Measurements from ENCODE around the gene METTL25B. TPM values are rescaled to one million over a fixed set of nuclear protein-coding genes. Genes with fewer than 3 reads are reported as not detected.
A peak's percentile ranks its signal among the peaks of the same experiment; 100 is the strongest.

METTL25B gene
- polyA plus RNA-seq, 1 donor from 2014 or later = 13.1 TPM

DNA sequence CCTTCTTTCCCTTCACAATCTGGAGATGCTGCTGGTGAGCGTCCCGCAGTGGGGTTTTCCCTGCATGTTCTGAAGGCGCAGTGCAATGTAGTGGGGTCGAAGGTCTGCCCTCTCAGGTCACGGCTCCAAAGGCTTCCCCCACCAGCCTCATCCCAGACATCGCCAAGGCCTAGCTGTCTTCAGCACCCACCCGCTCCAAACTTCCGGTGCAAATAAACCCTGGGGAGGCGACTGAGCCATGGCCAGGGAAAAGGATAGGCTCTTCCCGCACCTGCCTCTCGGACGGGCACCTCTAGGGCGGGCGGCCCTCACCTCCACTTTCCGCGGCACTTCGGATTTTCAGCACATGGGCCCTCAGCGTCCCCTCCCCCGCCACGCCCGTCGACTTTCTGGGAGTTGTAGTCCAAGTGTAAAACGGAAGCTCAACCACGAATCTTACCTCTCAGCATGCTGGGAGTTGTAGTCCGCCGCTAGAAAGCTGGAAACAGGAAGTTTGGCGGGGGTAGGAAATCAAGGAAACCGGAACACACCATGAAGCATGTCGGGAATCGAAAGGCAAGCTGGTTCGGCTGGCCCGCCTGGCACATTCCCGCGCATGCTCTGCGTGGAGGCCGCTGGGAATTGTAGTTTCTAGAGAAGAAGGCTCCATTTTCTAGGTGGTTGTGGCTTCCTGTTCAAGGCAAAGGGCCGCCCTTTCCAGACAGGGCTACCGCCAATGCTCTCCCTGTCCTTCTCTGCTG lies 12.6 kb downstream of the METTL25B start, which contains the start of gene MRPL24:
TSS of gene MRPL24 (minus strand) at position 348 of the 740 bp plus-strand sequence. CDS start 2,384 bp downstream, outside the sequence.
- no peak for TF ChIP-seq EZH2 (IDR thresholded peaks at IDR 0.05; ENCODE audit: borderline replicate concordance, insufficient read depth, low read length, poor library complexity, severe bottlenecking)
- TF ChIP-seq, protein P1, sequence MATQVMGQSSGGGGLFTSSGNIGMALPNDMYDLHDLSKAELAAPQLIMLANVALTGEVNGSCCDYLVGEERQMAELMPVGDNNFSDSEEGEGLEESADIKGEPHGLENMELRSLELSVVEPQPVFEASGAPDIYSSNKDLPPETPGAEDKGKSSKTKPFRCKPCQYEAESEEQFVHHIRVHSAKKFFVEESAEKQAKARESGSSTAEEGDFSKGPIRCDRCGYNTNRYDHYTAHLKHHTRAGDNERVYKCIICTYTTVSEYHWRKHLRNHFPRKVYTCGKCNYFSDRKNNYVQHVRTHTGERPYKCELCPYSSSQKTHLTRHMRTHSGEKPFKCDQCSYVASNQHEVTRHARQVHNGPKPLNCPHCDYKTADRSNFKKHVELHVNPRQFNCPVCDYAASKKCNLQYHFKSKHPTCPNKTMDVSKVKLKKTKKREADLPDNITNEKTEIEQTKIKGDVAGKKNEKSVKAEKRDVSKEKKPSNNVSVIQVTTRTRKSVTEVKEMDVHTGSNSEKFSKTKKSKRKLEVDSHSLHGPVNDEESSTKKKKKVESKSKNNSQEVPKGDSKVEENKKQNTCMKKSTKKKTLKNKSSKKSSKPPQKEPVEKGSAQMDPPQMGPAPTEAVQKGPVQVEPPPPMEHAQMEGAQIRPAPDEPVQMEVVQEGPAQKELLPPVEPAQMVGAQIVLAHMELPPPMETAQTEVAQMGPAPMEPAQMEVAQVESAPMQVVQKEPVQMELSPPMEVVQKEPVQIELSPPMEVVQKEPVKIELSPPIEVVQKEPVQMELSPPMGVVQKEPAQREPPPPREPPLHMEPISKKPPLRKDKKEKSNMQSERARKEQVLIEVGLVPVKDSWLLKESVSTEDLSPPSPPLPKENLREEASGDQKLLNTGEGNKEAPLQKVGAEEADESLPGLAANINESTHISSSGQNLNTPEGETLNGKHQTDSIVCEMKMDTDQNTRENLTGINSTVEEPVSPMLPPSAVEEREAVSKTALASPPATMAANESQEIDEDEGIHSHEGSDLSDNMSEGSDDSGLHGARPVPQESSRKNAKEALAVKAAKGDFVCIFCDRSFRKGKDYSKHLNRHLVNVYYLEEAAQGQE (IDR thresholded peaks at IDR 0.05; ENCODE audit: borderline replicate concordance) = no peak
- peak; percentile 52 for TF ChIP-seq EP300 (conservative IDR thresholded peaks at IDR 0.05; ENCODE audit: poor library complexity, severe bottlenecking)
- no peak for TF ChIP-seq TAF1 (IDR thresholded peaks at IDR 0.05; ENCODE audit: low read depth)
- TF ChIP-seq, protein P2, sequence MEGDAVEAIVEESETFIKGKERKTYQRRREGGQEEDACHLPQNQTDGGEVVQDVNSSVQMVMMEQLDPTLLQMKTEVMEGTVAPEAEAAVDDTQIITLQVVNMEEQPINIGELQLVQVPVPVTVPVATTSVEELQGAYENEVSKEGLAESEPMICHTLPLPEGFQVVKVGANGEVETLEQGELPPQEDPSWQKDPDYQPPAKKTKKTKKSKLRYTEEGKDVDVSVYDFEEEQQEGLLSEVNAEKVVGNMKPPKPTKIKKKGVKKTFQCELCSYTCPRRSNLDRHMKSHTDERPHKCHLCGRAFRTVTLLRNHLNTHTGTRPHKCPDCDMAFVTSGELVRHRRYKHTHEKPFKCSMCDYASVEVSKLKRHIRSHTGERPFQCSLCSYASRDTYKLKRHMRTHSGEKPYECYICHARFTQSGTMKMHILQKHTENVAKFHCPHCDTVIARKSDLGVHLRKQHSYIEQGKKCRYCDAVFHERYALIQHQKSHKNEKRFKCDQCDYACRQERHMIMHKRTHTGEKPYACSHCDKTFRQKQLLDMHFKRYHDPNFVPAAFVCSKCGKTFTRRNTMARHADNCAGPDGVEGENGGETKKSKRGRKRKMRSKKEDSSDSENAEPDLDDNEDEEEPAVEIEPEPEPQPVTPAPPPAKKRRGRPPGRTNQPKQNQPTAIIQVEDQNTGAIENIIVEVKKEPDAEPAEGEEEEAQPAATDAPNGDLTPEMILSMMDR (IDR thresholded peaks at IDR 0.05; ENCODE audit: poor library complexity, severe bottlenecking) = peak; percentile 39
- TF ChIP-seq RAD21 (conservative IDR thresholded peaks at IDR 0.05) = peak; percentile 35
- TF ChIP-seq SMC3 (conservative IDR thresholded peaks at IDR 0.05; ENCODE audit: poor library complexity) = peak; percentile 57
- peak; percentile 99 for TF ChIP-seq MXI1 (conservative IDR thresholded peaks at IDR 0.05; ENCODE audit: poor library complexity, severe bottlenecking)
- peak; percentile 70 for TF ChIP-seq POLR2AphosphoS5 (IDR thresholded peaks at IDR 0.05)
- H3K36me3 ChIP-seq (ENCODE audit: insufficient read depth, low read length) = no peaks in the 10 kb centered on the region
- peak within 1 kb of the TSS; percentile 77 for H3K4me3 ChIP-seq (ENCODE audit: low read length)

DNA sequence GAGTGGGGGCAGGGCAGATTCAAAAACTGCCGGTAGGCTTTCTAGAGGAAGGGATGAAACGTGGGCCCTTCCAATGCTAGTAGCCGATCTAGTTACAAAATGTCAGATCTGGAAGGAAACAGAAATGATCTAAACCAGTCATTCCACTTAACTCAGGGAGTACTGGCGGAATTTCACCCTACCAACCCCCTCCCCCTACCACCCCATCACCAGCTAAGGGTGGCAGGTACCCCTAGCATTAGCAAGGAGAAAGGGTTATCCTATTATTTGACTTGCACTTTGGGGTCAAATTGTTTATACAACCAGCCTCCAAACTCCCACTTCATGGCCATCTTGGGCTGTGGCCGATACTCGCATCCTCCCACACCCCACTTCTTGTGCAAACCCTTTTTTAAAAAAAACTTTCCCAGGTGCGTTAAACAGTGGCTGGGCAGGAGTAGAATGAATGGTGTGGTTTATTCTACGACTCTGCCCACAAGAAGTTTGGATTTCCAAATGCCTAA lies 13.3 kb downstream of the METTL25B start:
- Histone ChIP-seq H2AFZ (ENCODE audit: low read depth, low read length) (peak overlapping the region; percentile 30), H3K9me3 (ENCODE audit: low read length) (no peaks in the 10 kb centered on the region), H3K27ac (ENCODE audit: low read length) (peak overlapping the region; percentile 88), H3K9ac (ENCODE audit: low read length) (peak overlapping the region; percentile 59), H3K36me3 (ENCODE audit: insufficient read depth, low read length) (no peaks in the 10 kb centered on the region), H3F3A (ENCODE audit: insufficient read depth, low read length, poor library complexity, severe bottlenecking) (no peaks in the 10 kb centered on the region), H3K9me2 (ENCODE audit: insufficient read depth, low read length) (no peaks in the 10 kb centered on the region), H4K20me1 (ENCODE audit: insufficient read depth) (no peaks in the 10 kb centered on the region), H3K4me3 (ENCODE audit: low read length) (peak overlapping the region; percentile 77), H3K79me2 (replicated peaks; ENCODE audit: insufficient read depth, low read length) (peaks cover 16% of the 10 kb centered on the region), H3K4me2 (ENCODE audit: low read length) (peak overlapping the region; percentile 67), H3K27me3 (ENCODE audit: insufficient read depth, low read depth, low read length) (no peaks in the 10 kb centered on the region)
- no peak for TF ChIP-seq RAD21 (conservative IDR thresholded peaks at IDR 0.05)
- TF ChIP-seq, protein P1 (IDR thresholded peaks at IDR 0.05; ENCODE audit: borderline replicate concordance) = no peak
- TF ChIP-seq, protein P2 (IDR thresholded peaks at IDR 0.05; ENCODE audit: poor library complexity, severe bottlenecking) = no peak

More for the DNA sequence above, 12.6 kb downstream of the METTL25B start, which contains the start of gene MRPL24:
- Histone ChIP-seq H3K27me3 (ENCODE audit: insufficient read depth, low read depth, low read length) (no peaks in the 10 kb centered on the region), H2AFZ (ENCODE audit: low read depth, low read length) (peak within 1 kb of the TSS; percentile 61), H3K4me2 (ENCODE audit: low read length) (peak within 1 kb of the TSS; percentile 74), H3K9me3 (ENCODE audit: low read length) (no peaks in the 10 kb centered on the region), H3K9me2 (ENCODE audit: insufficient read depth, low read length) (no peaks in the 10 kb centered on the region), H3K27ac (ENCODE audit: low read length) (peak within 1 kb of the TSS; percentile 88), H3K9ac (ENCODE audit: low read length) (peak within 1 kb of the TSS; percentile 73), H4K20me1 (ENCODE audit: insufficient read depth) (no peaks in the 10 kb centered on the region), H3F3A (ENCODE audit: insufficient read depth, low read length, poor library complexity, severe bottlenecking) (no peaks in the 10 kb centered on the region), H3K79me2 (replicated peaks; ENCODE audit: insufficient read depth, low read length) (peaks cover 10% of the 10 kb centered on the region)
